ENCODE measurements around the gene MYG1. TPM values are rescaled to one million over a fixed set of nuclear protein-coding genes. Genes with fewer than 3 reads are reported as not detected.

The MYG1 gene
- total and polyA plus RNA-seq, 2 of the 13 experiments (the other 11 are each of a cell fraction or from before 2014, with no cell fraction given): 38.6 to 58.0 TPM

- TF ChIP-seq, protein P1, sequence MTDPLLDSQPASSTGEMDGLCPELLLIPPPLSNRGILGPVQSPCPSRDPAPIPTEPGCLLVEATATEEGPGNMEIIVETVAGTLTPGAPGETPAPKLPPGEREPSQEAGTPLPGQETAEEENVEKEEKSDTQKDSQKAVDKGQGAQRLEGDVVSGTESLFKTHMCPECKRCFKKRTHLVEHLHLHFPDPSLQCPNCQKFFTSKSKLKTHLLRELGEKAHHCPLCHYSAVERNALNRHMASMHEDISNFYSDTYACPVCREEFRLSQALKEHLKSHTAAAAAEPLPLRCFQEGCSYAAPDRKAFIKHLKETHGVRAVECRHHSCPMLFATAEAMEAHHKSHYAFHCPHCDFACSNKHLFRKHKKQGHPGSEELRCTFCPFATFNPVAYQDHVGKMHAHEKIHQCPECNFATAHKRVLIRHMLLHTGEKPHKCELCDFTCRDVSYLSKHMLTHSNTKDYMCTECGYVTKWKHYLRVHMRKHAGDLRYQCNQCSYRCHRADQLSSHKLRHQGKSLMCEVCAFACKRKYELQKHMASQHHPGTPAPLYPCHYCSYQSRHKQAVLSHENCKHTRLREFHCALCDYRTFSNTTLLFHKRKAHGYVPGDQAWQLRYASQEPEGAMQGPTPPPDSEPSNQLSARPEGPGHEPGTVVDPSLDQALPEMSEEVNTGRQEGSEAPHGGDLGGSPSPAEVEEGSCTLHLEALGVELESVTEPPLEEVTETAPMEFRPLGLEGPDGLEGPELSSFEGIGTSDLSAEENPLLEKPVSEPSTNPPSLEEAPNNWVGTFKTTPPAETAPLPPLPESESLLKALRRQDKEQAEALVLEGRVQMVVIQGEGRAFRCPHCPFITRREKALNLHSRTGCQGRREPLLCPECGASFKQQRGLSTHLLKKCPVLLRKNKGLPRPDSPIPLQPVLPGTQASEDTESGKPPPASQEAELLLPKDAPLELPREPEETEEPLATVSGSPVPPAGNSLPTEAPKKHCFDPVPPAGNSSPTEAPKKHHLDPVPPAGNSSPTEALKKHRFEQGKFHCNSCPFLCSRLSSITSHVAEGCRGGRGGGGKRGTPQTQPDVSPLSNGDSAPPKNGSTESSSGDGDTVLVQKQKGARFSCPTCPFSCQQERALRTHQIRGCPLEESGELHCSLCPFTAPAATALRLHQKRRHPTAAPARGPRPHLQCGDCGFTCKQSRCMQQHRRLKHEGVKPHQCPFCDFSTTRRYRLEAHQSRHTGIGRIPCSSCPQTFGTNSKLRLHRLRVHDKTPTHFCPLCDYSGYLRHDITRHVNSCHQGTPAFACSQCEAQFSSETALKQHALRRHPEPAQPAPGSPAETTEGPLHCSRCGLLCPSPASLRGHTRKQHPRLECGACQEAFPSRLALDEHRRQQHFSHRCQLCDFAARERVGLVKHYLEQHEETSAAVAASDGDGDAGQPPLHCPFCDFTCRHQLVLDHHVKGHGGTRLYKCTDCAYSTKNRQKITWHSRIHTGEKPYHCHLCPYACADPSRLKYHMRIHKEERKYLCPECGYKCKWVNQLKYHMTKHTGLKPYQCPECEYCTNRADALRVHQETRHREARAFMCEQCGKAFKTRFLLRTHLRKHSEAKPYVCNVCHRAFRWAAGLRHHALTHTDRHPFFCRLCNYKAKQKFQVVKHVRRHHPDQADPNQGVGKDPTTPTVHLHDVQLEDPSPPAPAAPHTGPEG (CRISPR knock-in tag; IDR thresholded peaks at IDR 0.05): 0 out of 2 replicates have a peak, but pooled peaks have one; percentile 31
- TF ChIP-seq MTF2 (CRISPR knock-in tag; IDR thresholded peaks at IDR 0.05; ENCODE audit: borderline replicate concordance) (no peak), STAG1 (CRISPR knock-in tag; IDR thresholded peaks at IDR 0.05) (peak; percentile 74), GABPB1 (CRISPR knock-in tag; IDR thresholded peaks at IDR 0.05) (peak; percentile 37; the same call in 1 of the 2 replicates), XRCC5 (optimal IDR thresholded peaks at IDR 0.05; ENCODE audit: low read length) (peak; percentile 66), SAP130 (CRISPR knock-in tag; IDR thresholded peaks at IDR 0.05; ENCODE audit: low read depth) (peak; percentile 37; the same call in 1 of the 2 replicates), ASH2L (IDR thresholded peaks at IDR 0.05; ENCODE audit: insufficient read length, low read depth, low read length) (peak; percentile 31), CERS6 (CRISPR knock-in tag; IDR thresholded peaks at IDR 0.05) (no peak), ZBTB7A (CRISPR knock-in tag; IDR thresholded peaks at IDR 0.05) (0 out of 2 replicates have a peak, but pooled peaks have one; percentile 22), HNRNPLL (IDR thresholded peaks at IDR 0.05; ENCODE audit: low read depth, low read length, poor library complexity, severe bottlenecking) (peak; percentile 54), HNRNPL (IDR thresholded peaks at IDR 0.05; ENCODE audit: low read depth, low read length) (peak; percentile 70; the same call in 1 of the 2 replicates), ZBTB42 (CRISPR knock-in tag; IDR thresholded peaks at IDR 0.05) (peak; percentile 99), ELF3 (CRISPR knock-in tag; IDR thresholded peaks at IDR 0.05) (peak; percentile 35; the same call in 1 of the 2 replicates), THAP8 (CRISPR knock-in tag; IDR thresholded peaks at IDR 0.05; ENCODE audit: borderline replicate concordance) (0 out of 2 replicates have a peak, but pooled peaks have one; percentile 40), KLF11 (CRISPR knock-in tag; IDR thresholded peaks at IDR 0.05) (no peak), SAFB2 (CRISPR knock-in tag; IDR thresholded peaks at IDR 0.05; ENCODE audit: borderline replicate concordance, low read depth) (0 out of 2 replicates have a peak, but pooled peaks have one; percentile 67), ZNF619 (CRISPR knock-in tag; IDR thresholded peaks at IDR 0.05) (no peak), HDAC1 (CRISPR knock-in tag; IDR thresholded peaks at IDR 0.05) (peak; percentile 26; the same call in 1 of the 2 replicates), ZNF788 (CRISPR knock-in tag; IDR thresholded peaks at IDR 0.05; ENCODE audit: borderline replicate concordance) (peak; percentile 31; the same call in 1 of the 2 replicates), NR2F6 (IDR thresholded peaks at IDR 0.05) (peak; percentile 54; the same call in 1 of the 2 replicates), NR2F6 (CRISPR knock-in tag; IDR thresholded peaks at IDR 0.05) (peak; percentile 54; the same call in 1 of the 2 replicates), CREB1 (IDR thresholded peaks at IDR 0.05) (no peak), CREB1 (CRISPR knock-in tag; IDR thresholded peaks at IDR 0.05) (no peak), HOXA5 (CRISPR knock-in tag; IDR thresholded peaks at IDR 0.05) (no peak)
Observed at GRCh38 chr12:53344824-53345485, 45.5 kb downstream of the MYG1 start (continued).

Measured in HepG2 (cell line).